ENCODE results near the gene VAMP1. TPM values are rescaled to one million over a fixed set of nuclear protein-coding genes. Genes with fewer than 3 reads are reported as not detected.

Gene VAMP1
- total and polyA plus RNA-seq, 2 of the 13 experiments (the other 11 are each of a cell fraction or from before 2014, with no cell fraction given) = 2.5 to 7.4 TPM

GRCh38 chr12:6423267-6424007 lies 47.0 kb downstream of the VAMP1 start (continued):
- TF ChIP-seq ZNF281 (CRISPR knock-in tag; IDR thresholded peaks at IDR 0.05; ENCODE audit: borderline replicate concordance) (no peak), GPN1 (CRISPR knock-in tag; IDR thresholded peaks at IDR 0.05; ENCODE audit: borderline replicate concordance) (no peak), NR0B2 (CRISPR knock-in tag; IDR thresholded peaks at IDR 0.05) (no peak), ZNF205 (CRISPR knock-in tag; IDR thresholded peaks at IDR 0.05) (no peak), ZNF407 (CRISPR knock-in tag; IDR thresholded peaks at IDR 0.05; ENCODE audit: not compliant biosample characterization) (no peak), IRF1 (CRISPR knock-in tag; IDR thresholded peaks at IDR 0.05; ENCODE audit: low read depth) (no peak), HIVEP1 (CRISPR knock-in tag; IDR thresholded peaks at IDR 0.05) (no peak), ZSCAN25 (CRISPR knock-in tag; IDR thresholded peaks at IDR 0.05) (no peak), POLR2A (IDR thresholded peaks at IDR 0.05; ENCODE audit: insufficient read depth in 1 of 2, low read depth in 2 of 2, low read length in 2 of 2) (no peak), EP300 (IDR thresholded peaks at IDR 0.05; ENCODE audit: low read depth in 2 of 2, low read length in 2 of 2) (no peak), EP300 (CRISPR knock-in tag; IDR thresholded peaks at IDR 0.05; ENCODE audit: borderline replicate concordance) (no peak), TFAP4 (IDR thresholded peaks at IDR 0.05; ENCODE audit: borderline replicate concordance, low read depth) (no peak), PHB2 (IDR thresholded peaks at IDR 0.05; ENCODE audit: partially characterized antibody) (no peak)
